ENCODE measurements around the gene CCL11. TPM values are rescaled to one million over a fixed set of nuclear protein-coding genes. Genes with fewer than 3 reads are reported as not detected.

CCL11 gene
- total RNA-seq, 1 experiment from 2014 or later: not detected

GRCh38 chr17:34300652-34301370, 15.3 kb downstream of the CCL11 start:
- Histone ChIP-seq H3K27ac (ENCODE audit: low read length) (no peak overlapping the region), H3K27me3 (ENCODE audit: low read length) (no peaks in the 10 kb centered on the region), H3K79me2 (ENCODE audit: low read length) (no peaks in the 10 kb centered on the region), H3K4me1 (ENCODE audit: insufficient read depth, low read length) (no peaks in the 10 kb centered on the region), H3K4me3 (ENCODE audit: low read length) (no peak overlapping the region), H2AFZ (ENCODE audit: low read length) (no peak overlapping the region), H4K20me1 (ENCODE audit: low read length) (no peaks in the 10 kb centered on the region), H3F3A (ENCODE audit: low read length, unreplicated experiment) (no peaks in the 10 kb centered on the region), H3K9me3 (ENCODE audit: low read length) (no peaks in the 10 kb centered on the region), H3K36me3 (ENCODE audit: low read depth, low read length) (no peaks in the 10 kb centered on the region), H3K4me2 (ENCODE audit: low read length) (no peak overlapping the region), H3K9me2 (replicated peaks; ENCODE audit: low read length) (no peaks in the 10 kb centered on the region), H3K9ac (ENCODE audit: low read length) (no peak overlapping the region)
- no TSS peak for BruUV-seq (replicated peaks)
- POLR2A ChIA-PET (ENCODE audit: unreplicated experiment): no interaction called here
- ATAC-seq (no peak), DNase-seq (no peak)
- CTCF ChIA-PET: no interaction called here
- TF ChIP-seq CTCF (conservative IDR thresholded peaks at IDR 0.05; ENCODE audit: low read depth, low read length) (no peak), EZH2 (IDR thresholded peaks at IDR 0.05; ENCODE audit: low read length, unreplicated experiment) (no peak), EZH2phosphoT487 (IDR thresholded peaks at IDR 0.05; ENCODE audit: borderline replicate concordance, low read length) (no peak)
- intact Hi-C loops (cut with micrococcal nuclease): no loop called here

- CTCF ChIA-PET: no interaction called here
Measured at GRCh38 chr17:34301986-34302385, 16.4 kb downstream of the CCL11 start.

More at GRCh38 chr17:34301986-34302385, 16.4 kb downstream of the CCL11 start:
- H3K27me3 ChIP-seq (ENCODE audit: low read length): no peaks in the 10 kb centered on the region
- no peaks in the 10 kb centered on the region for H3K9me2 ChIP-seq (replicated peaks; ENCODE audit: low read length)
- no peaks in the 10 kb centered on the region for H3K36me3 ChIP-seq (ENCODE audit: low read depth, low read length)
- TF ChIP-seq EZH2 (IDR thresholded peaks at IDR 0.05; ENCODE audit: low read length, unreplicated experiment) (no peak), EZH2phosphoT487 (IDR thresholded peaks at IDR 0.05; ENCODE audit: borderline replicate concordance, low read length) (no peak), CTCF (conservative IDR thresholded peaks at IDR 0.05; ENCODE audit: low read depth, low read length) (no peak)
- DNase-seq (no peak), ATAC-seq (no peak)
- no peak overlapping the region for H2AFZ ChIP-seq (ENCODE audit: low read length)
- no peak overlapping the region for H3K4me3 ChIP-seq (ENCODE audit: low read length)
- intact Hi-C loops (cut with micrococcal nuclease): no loop called here
- BruUV-seq (replicated peaks): no TSS peak
- POLR2A ChIA-PET (ENCODE audit: unreplicated experiment): no interaction called here
- no peaks in the 10 kb centered on the region for H3K9me3 ChIP-seq (ENCODE audit: low read length)
- no peak overlapping the region for H3K9ac ChIP-seq (ENCODE audit: low read length)
- H3K4me1 ChIP-seq (ENCODE audit: insufficient read depth, low read length): no peaks in the 10 kb centered on the region
- no peak overlapping the region for H3K4me2 ChIP-seq (ENCODE audit: low read length)
- H3K27ac ChIP-seq (ENCODE audit: low read length): no peak overlapping the region
- no peaks in the 10 kb centered on the region for H3F3A ChIP-seq (ENCODE audit: low read length, unreplicated experiment)
- H3K79me2 ChIP-seq (ENCODE audit: low read length): no peaks in the 10 kb centered on the region
- H4K20me1 ChIP-seq (ENCODE audit: low read length): no peaks in the 10 kb centered on the region

Data from PC-3 (cell line).